Measurements from ENCODE around the gene MED14.

- TF ChIP-seq CTCF (IDR thresholded peaks at IDR 0.05) (no peak), ZSCAN18 (CRISPR knock-in tag; IDR thresholded peaks at IDR 0.05) (no peak), RELA (CRISPR knock-in tag; IDR thresholded peaks at IDR 0.05; ENCODE audit: borderline replicate concordance) (no peak), ZBTB21 (CRISPR knock-in tag; IDR thresholded peaks at IDR 0.05; ENCODE audit: borderline replicate concordance) (no peak), SP1 (CRISPR knock-in tag; conservative IDR thresholded peaks at IDR 0.05) (no peak), ELF4 (CRISPR knock-in tag; IDR thresholded peaks at IDR 0.05; ENCODE audit: low read depth) (no peak), TP53 (CRISPR knock-in tag; IDR thresholded peaks at IDR 0.05) (no peak), USF1 (CRISPR knock-in tag; IDR thresholded peaks at IDR 0.05) (no peak), FOXJ3 (CRISPR knock-in tag; IDR thresholded peaks at IDR 0.05; ENCODE audit: borderline replicate concordance) (no peak), ATF6 (CRISPR knock-in tag; IDR thresholded peaks at IDR 0.05) (no peak), NR2C2 (CRISPR knock-in tag; IDR thresholded peaks at IDR 0.05) (no peak), SMAD4 (CRISPR knock-in tag; IDR thresholded peaks at IDR 0.05) (no peak)
Observed at GRCh38 chrX:40749681-40750494, 14.5 kb upstream of the MED14 start.

All from WTC11 (cell line).